ENCODE measurements around the gene RPL26.

DNA sequence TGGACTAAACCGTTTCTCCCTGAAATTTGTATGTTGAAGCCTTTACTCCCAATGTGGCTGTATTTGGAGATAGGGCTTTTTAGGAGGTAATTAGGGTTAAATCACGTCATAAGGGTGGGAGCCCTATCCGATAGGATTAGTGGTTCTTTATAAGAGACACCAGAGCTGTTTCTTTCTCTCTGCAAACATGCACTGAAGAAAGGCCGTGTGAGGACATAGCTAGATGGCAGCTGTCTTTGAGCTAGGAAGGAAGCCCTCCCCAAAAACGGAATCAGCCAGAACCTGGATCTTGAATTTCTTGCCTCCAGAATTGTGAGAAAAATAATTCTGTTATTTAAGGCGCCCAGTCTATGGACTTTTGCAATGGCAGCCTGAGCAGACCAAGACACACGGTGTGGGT lies 29.3 kb downstream of the RPL26 start:
- TF ChIP-seq, protein P1, sequence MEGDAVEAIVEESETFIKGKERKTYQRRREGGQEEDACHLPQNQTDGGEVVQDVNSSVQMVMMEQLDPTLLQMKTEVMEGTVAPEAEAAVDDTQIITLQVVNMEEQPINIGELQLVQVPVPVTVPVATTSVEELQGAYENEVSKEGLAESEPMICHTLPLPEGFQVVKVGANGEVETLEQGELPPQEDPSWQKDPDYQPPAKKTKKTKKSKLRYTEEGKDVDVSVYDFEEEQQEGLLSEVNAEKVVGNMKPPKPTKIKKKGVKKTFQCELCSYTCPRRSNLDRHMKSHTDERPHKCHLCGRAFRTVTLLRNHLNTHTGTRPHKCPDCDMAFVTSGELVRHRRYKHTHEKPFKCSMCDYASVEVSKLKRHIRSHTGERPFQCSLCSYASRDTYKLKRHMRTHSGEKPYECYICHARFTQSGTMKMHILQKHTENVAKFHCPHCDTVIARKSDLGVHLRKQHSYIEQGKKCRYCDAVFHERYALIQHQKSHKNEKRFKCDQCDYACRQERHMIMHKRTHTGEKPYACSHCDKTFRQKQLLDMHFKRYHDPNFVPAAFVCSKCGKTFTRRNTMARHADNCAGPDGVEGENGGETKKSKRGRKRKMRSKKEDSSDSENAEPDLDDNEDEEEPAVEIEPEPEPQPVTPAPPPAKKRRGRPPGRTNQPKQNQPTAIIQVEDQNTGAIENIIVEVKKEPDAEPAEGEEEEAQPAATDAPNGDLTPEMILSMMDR (IDR thresholded peaks at IDR 0.05) = no peak
- no peak for TF ChIP-seq EP300 (IDR thresholded peaks at IDR 0.05)
